ENCODE data around the gene ABR. TPM values are rescaled to one million over a fixed set of nuclear protein-coding genes. Genes with fewer than 3 reads are reported as not detected.
"Not testable (repeated sequence)": the region's sequence is repeated elsewhere in the genome, so short reads cannot be mapped to it uniquely, and the experiment has no call there.

The ABR gene
- total RNA-seq, 1 donor from 2014 or later, result 70.9 TPM

DNA sequence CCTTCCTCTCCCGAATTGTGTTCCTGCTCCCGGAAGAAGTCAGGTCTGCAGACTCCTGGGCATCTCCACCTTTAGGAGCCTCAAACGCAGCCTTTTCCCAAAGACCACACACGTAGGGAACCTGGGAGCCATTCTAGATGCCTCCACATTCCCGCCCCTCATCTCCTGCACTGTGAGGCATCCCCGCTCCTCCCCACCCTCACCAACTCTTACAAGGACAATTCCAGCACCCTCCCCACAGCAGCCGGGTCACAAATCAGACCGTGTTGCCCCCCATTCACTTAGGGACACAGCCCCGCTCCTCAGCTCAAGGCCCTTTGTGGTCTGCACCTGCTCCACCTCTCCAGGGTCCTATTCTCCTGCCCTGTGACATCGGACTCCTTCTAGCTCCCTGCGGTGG lies 49.6 kb downstream of the ABR start:
- no peak overlapping the region for H2AFZ ChIP-seq (ENCODE audit: low read depth, low read length)
- H3K27me3 Mint-ChIP-seq (ENCODE audit: low read depth, unreplicated experiment), result peaks cover 13% of the 10 kb centered on the region
- FAIRE-seq, result no peak

DNA sequence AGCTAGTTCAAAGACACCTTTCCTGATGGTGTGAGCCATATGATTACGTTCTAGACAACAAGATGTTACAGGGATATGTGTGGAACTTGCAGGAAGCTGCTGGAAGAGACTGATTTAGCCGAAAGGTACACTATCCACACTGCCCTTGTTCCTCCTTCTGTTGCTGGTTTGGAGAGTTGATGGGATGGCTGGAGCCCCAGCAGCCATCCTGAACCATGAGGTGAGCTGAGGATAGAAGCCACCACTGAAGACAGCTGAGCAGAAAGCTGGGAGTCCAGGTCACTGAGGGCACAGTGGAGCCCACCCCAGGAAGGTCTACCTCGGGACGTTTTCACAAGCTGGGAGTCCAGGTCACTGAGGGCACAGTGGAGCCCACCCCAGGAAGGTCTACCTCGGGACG lies 51.3 kb downstream of the ABR start:
- not testable (repeated sequence) for H3K4me3 Mint-ChIP-seq (ENCODE audit: unreplicated experiment); H3K79me2 ChIP-seq (ENCODE audit: insufficient read depth, low read length); H3K9me3 ChIP-seq (ENCODE audit: insufficient read depth, low read depth, low read length); H3K27ac ChIP-seq (ENCODE audit: low read depth, low read length); DNase-seq (ENCODE audit: low read depth); H3K4me3 ChIP-seq (ENCODE audit: insufficient read depth, low read depth, low read length); H3K4me1 Mint-ChIP-seq (ENCODE audit: low read depth, unreplicated experiment); FAIRE-seq; H3K9me3 Mint-ChIP-seq (ENCODE audit: unreplicated experiment); H3K27ac Mint-ChIP-seq (ENCODE audit: unreplicated experiment); H3K9ac ChIP-seq (ENCODE audit: low read length); H2AFZ ChIP-seq (ENCODE audit: low read depth, low read length); H3K36me3 ChIP-seq (ENCODE audit: insufficient read depth, low read length); H3K27me3 ChIP-seq (ENCODE audit: insufficient read depth, low read length); H3K4me2 ChIP-seq (ENCODE audit: low read length)
- peaks cover 14% of the 10 kb centered on the region for H4K20me1 ChIP-seq (ENCODE audit: insufficient read depth, low read length)
- H3K4me1 ChIP-seq (ENCODE audit: insufficient read depth, low read length), result peaks cover 12% of the 10 kb centered on the region
- peaks cover 10% of the 10 kb centered on the region for H3K36me3 Mint-ChIP-seq (ENCODE audit: low read depth, unreplicated experiment)
- peaks cover 11% of the 10 kb centered on the region for H3K27me3 Mint-ChIP-seq (ENCODE audit: low read depth, unreplicated experiment)

More for the DNA sequence above, 49.6 kb downstream of the ABR start:
- Mint-ChIP-seq H3K9me3 (ENCODE audit: unreplicated experiment) (peaks cover 3% of the 10 kb centered on the region), H3K36me3 (ENCODE audit: low read depth, unreplicated experiment) (peaks cover 8% of the 10 kb centered on the region), H3K27ac (ENCODE audit: unreplicated experiment) (no peak overlapping the region), H3K4me1 (ENCODE audit: low read depth, unreplicated experiment) (peaks cover 1% of the 10 kb centered on the region), H3K4me3 (ENCODE audit: unreplicated experiment) (no peak overlapping the region)
- no peaks in the 10 kb centered on the region for H3K36me3 ChIP-seq (ENCODE audit: insufficient read depth, low read length)
- peaks cover 8% of the 10 kb centered on the region for H3K4me1 ChIP-seq (ENCODE audit: insufficient read depth, low read length)
- TF ChIP-seq EZH2 (IDR thresholded peaks at IDR 0.05; ENCODE audit: insufficient read depth, low read length), result no peak
- TF ChIP-seq, protein P1, sequence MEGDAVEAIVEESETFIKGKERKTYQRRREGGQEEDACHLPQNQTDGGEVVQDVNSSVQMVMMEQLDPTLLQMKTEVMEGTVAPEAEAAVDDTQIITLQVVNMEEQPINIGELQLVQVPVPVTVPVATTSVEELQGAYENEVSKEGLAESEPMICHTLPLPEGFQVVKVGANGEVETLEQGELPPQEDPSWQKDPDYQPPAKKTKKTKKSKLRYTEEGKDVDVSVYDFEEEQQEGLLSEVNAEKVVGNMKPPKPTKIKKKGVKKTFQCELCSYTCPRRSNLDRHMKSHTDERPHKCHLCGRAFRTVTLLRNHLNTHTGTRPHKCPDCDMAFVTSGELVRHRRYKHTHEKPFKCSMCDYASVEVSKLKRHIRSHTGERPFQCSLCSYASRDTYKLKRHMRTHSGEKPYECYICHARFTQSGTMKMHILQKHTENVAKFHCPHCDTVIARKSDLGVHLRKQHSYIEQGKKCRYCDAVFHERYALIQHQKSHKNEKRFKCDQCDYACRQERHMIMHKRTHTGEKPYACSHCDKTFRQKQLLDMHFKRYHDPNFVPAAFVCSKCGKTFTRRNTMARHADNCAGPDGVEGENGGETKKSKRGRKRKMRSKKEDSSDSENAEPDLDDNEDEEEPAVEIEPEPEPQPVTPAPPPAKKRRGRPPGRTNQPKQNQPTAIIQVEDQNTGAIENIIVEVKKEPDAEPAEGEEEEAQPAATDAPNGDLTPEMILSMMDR (IDR thresholded peaks at IDR 0.05; ENCODE audit: insufficient read depth, low read depth, low read length), result no peak
- no peak for DNase-seq (ENCODE audit: low read depth)
- peaks cover 4% of the 10 kb centered on the region for H4K20me1 ChIP-seq (ENCODE audit: insufficient read depth, low read length)
- no peak overlapping the region for H3K27ac ChIP-seq (ENCODE audit: low read depth, low read length)
- H3K79me2 ChIP-seq (ENCODE audit: insufficient read depth, low read length), result no peaks in the 10 kb centered on the region
- no peak overlapping the region for H3K4me3 ChIP-seq (ENCODE audit: insufficient read depth, low read depth, low read length)
- no peaks in the 10 kb centered on the region for H3K9me3 ChIP-seq (ENCODE audit: insufficient read depth, low read depth, low read length)
- no peaks in the 10 kb centered on the region for H3K27me3 ChIP-seq (ENCODE audit: insufficient read depth, low read length)
- H3K9ac ChIP-seq (ENCODE audit: low read length), result no peak overlapping the region
- no peak overlapping the region for H3K4me2 ChIP-seq (ENCODE audit: low read length)

DNA sequence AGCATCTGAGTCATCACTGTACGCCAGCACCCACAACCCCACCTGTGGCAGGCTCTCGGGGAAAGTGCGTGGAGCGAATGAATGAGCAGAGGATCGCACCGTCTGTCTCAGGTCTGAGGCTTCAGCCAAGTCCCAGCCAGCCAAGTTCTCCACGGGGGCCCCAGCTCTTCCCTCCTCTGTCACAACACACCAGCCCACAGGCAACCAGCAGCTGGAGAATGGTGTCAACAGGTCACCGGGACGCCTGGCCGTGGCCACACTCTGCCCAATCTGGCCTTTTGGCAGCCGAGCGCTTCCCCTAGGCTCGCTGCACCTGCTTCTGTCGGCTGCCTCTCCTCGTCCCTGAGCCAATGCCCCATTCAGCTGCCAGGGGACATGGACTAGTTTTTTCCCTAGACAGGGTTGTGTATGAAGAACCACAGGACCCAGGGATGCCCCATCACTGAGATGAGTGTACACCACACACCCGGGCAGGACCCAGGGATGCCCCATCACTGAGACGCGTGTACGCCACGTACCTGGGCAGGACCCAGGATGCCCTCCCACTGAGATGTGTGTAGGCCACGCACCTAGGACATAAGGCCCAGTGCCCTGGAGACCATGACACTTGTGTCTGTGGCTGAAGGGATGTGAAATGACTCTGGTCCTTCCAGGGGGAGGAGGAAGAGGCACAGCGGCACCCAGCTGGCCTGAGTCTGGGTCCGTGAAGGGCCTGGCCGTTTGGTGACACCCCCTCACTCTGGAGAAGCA lies 52.8 kb downstream of the ABR start:
- no peak overlapping the region for H3K27ac ChIP-seq (ENCODE audit: low read depth, low read length)
- no peak overlapping the region for H3K4me3 ChIP-seq (ENCODE audit: insufficient read depth, low read depth, low read length)
- no peaks in the 10 kb centered on the region for H3K27me3 ChIP-seq (ENCODE audit: insufficient read depth, low read length)
- H3K9me3 ChIP-seq (ENCODE audit: insufficient read depth, low read depth, low read length), result no peaks in the 10 kb centered on the region
- TF ChIP-seq, protein P1 (IDR thresholded peaks at IDR 0.05; ENCODE audit: insufficient read depth, low read depth, low read length), result no peak
- no peak for TF ChIP-seq EZH2 (IDR thresholded peaks at IDR 0.05; ENCODE audit: insufficient read depth, low read length)
- no peak overlapping the region for H2AFZ ChIP-seq (ENCODE audit: low read depth, low read length)
- H3K36me3 ChIP-seq (ENCODE audit: insufficient read depth, low read length), result no peaks in the 10 kb centered on the region
- H3K27me3 Mint-ChIP-seq (ENCODE audit: low read depth, unreplicated experiment), result peaks cover 10% of the 10 kb centered on the region
- peaks cover 26% of the 10 kb centered on the region for H4K20me1 ChIP-seq (ENCODE audit: insufficient read depth, low read length)
- peaks cover 1% of the 10 kb centered on the region for H3K4me1 Mint-ChIP-seq (ENCODE audit: low read depth, unreplicated experiment)
- H3K9me3 Mint-ChIP-seq (ENCODE audit: unreplicated experiment), result peaks cover 3% of the 10 kb centered on the region
- no peak overlapping the region for H3K4me2 ChIP-seq (ENCODE audit: low read length)
- H3K9ac ChIP-seq (ENCODE audit: low read length), result no peak overlapping the region
- H3K4me1 ChIP-seq (ENCODE audit: insufficient read depth, low read length), result peaks cover 16% of the 10 kb centered on the region
- DNase-seq (ENCODE audit: low read depth), result no peak
- H3K4me3 Mint-ChIP-seq (ENCODE audit: unreplicated experiment), result no peak overlapping the region
- peaks cover 10% of the 10 kb centered on the region for H3K36me3 Mint-ChIP-seq (ENCODE audit: low read depth, unreplicated experiment)
- H3K27ac Mint-ChIP-seq (ENCODE audit: unreplicated experiment), result no peak overlapping the region
- H3K79me2 ChIP-seq (ENCODE audit: insufficient read depth, low read length), result no peaks in the 10 kb centered on the region
- no peak for FAIRE-seq

All from astrocyte (in vitro differentiated cells and primary cell).